A549 (cell line): ENCODE measurements around the gene UQCR11. TPM values are rescaled to one million over a fixed set of nuclear protein-coding genes. Genes with fewer than 3 reads are reported as not detected.

Experiments
- ATAC-seq, 2 experiments: fragments of 200-7000 bp in 1 of 2; fragments of >200 bp in 1 of 2; cut with Nextera tagmentation in 1 of 2; cut with Tn5 transposase in 1 of 2; 3 replicates each; pipeline versions ENCODE4 v1.8.0 to v1.9.1; 2018 to 2020; ENCODE audit warnings: mild to moderate bottlenecking in 1 of 2, moderate library complexity in 1 of 2
- CTCF ChIA-PET: fragments of 300-600 bp; sonication (Branson Sonifier 250); formaldehyde crosslinking; extraction: SDS; loops from one replicate; lab custom pipeline; 2021; ENCODE audit warnings: antibody characterized with exemption, inconsistent platforms; lab: Yijun Ruan, JAX
- POLR2A ChIA-PET: fragments of 350-600 bp; formaldehyde crosslinking; extraction: SDS; loops from one replicate; lab custom pipeline; 2021; ENCODE audit warnings: antibody characterized with exemption, inconsistent platforms; lab: Yijun Ruan, JAX
- DNase-seq, 2 experiments: peaks; one replicate each; pipeline versions ENCODE4 v3.0.0 to v3.0.0-alpha.2; 2011 to 2016; ENCODE audit warnings: low read depth in 1 of 2, low spot score in 1 of 2
- FAIRE-seq: peaks from 2 replicates; lab custom pipeline; 2011; peaks lifted over from hg19 to GRCh38; lab: Jason Lieb, UNC
- H3K27ac ChIP-seq, 2 experiments: fragments of >200 bp; sonication (Bioruptor Twin); formaldehyde crosslinking; 3 replicates each; pipeline ENCODE4 v1.5.1; 2016 to 2017
- H3K4me1 ChIP-seq: fragments of >200 bp; sonication (Bioruptor Twin); formaldehyde crosslinking; 3 replicates; pipeline ENCODE4 v1.6.1; 2016
- H3K4me2 ChIP-seq: fragments of >200 bp; sonication (Bioruptor Twin); formaldehyde crosslinking; 3 replicates; pipeline ENCODE4 v1.6.1; 2016
- H3K4me3 ChIP-seq: fragments of >200 bp; sonication (Bioruptor Twin); formaldehyde crosslinking; 3 replicates; pipeline ENCODE4 v1.5.1; 2016
- H3K9me3 ChIP-seq: fragments of >200 bp; sonication (Bioruptor Twin); formaldehyde crosslinking; 3 replicates; pipeline ENCODE4 v1.6.1; 2016
- BHLHE40 ChIP-seq: IDR thresholded peaks from 2 replicates; pipeline ENCODE4 v1.6.1; 2012; ENCODE audit warnings: low read depth, low read length, inconsistent platforms
- CHD4 ChIP-seq: fragments of 200-600 bp; sonication (generic); IDR thresholded peaks from 2 replicates; pipeline ENCODE4 v1.6.1; 2016; ENCODE audit warnings: antibody characterized with exemption, mild to moderate bottlenecking, borderline replicate concordance
- CTCF ChIP-seq: fragments of >200 bp; sonication (Bioruptor Twin); formaldehyde crosslinking; IDR thresholded peaks from 3 replicates; pipeline ENCODE4 v1.5.1; 2016
- ESRRA ChIP-seq: fragments of 150-350 bp; IDR thresholded peaks from 2 replicates; pipeline ENCODE4 v1.6.1; 2014; ENCODE audit warnings: mild to moderate bottlenecking, low read length, borderline replicate concordance
- FOSL2 ChIP-seq, 2 experiments: fragments of 450-650 bp in 1 of 2; fragments of >200 bp in 1 of 2; sonication (Bioruptor Twin) in 1 of 2; formaldehyde crosslinking; IDR thresholded peaks; 2 replicates each; pipeline versions ENCODE4 v1.5.0 to v1.6.1; 2016 to 2020; ENCODE audit warnings: mild to moderate bottlenecking in 1 of 2, moderate library complexity in 1 of 2
- FOXS1 ChIP-seq: fragments of 250-450 bp; sonication (Bioruptor Pico); IDR thresholded peaks from 2 replicates; pipeline ENCODE4 v1.5.0; 2020; ENCODE audit warnings: mild to moderate bottlenecking, moderate library complexity
- GATA3 ChIP-seq: IDR thresholded peaks from 2 replicates; pipeline ENCODE4 v1.6.1; 2012; ENCODE audit warnings: borderline replicate concordance
- HDAC2 ChIP-seq: fragments of 200-600 bp; sonication (generic); IDR thresholded peaks from 2 replicates; pipeline ENCODE4 v1.6.1; 2016
- HES2 ChIP-seq: fragments of >200 bp; sonication (Bioruptor Twin); formaldehyde crosslinking; IDR thresholded peaks from 2 replicates; pipeline ENCODE4 v1.6.1; 2016
- HEYL ChIP-seq: fragments of 250-450 bp; sonication (Bioruptor Pico); IDR thresholded peaks from 2 replicates; pipeline ENCODE4 v1.8.0; 2021; ENCODE audit warnings: mild to moderate bottlenecking, moderate library complexity
- HMGXB4 ChIP-seq: fragments of 250-450 bp; sonication (Bioruptor Pico); IDR thresholded peaks from 2 replicates; pipeline ENCODE4 v1.5.0; 2021; ENCODE audit warnings: mild to moderate bottlenecking, moderate library complexity, borderline replicate concordance
- HOXA7 ChIP-seq: fragments of 250-450 bp; sonication (Bioruptor Pico); IDR thresholded peaks from 2 replicates; pipeline ENCODE4 v1.5.0; 2020; ENCODE audit warnings: mild to moderate bottlenecking, moderate library complexity
- HOXB13 ChIP-seq: fragments of 250-450 bp; sonication (Bioruptor Pico); IDR thresholded peaks from 2 replicates; pipeline ENCODE4 v1.5.0; 2020; ENCODE audit warnings: low read depth, mild to moderate bottlenecking, moderate library complexity
- JUN ChIP-seq, 2 experiments: fragments of >200 bp; sonication (Bioruptor Twin); formaldehyde crosslinking; IDR thresholded peaks; 2 replicates in 1 of 2; 3 replicates in 1 of 2; pipeline ENCODE4 v1.6.1; 2016 to 2017
- MAX ChIP-seq: IDR thresholded peaks from 2 replicates; pipeline ENCODE4 v1.6.1; 2012
- PHF8 ChIP-seq: fragments of 200-600 bp; sonication (generic); IDR thresholded peaks from 2 replicates; pipeline ENCODE4 v1.6.1; 2016; ENCODE audit warnings: low read depth, mild to moderate bottlenecking, antibody characterized with exemption, moderate library complexity, borderline replicate concordance
- POLR2A ChIP-seq: IDR thresholded peaks from 2 replicates; pipeline ENCODE4 v1.6.1; 2012; ENCODE audit warnings: mild to moderate bottlenecking, low read length
- REST ChIP-seq: fragments of 200-600 bp; sonication (generic); IDR thresholded peaks from 2 replicates; pipeline ENCODE4 v1.6.1; 2016; ENCODE audit warnings: antibody characterized with exemption, mild to moderate bottlenecking, moderate library complexity
- ZC3H11A ChIP-seq: fragments of 450-650 bp; IDR thresholded peaks from 2 replicates; pipeline ENCODE4 v1.6.1; 2014; ENCODE audit warnings: antibody characterized with exemption, mild to moderate bottlenecking
- WGBS: methylation state at CpG from one replicate; pipeline ENCODE4 v1.1.6; 2017; ENCODE audit errors: missing lambda C conversion rate; 5-methylcytosine and 5-hydroxymethylcytosine counted together
- polyA plus RNA-seq, 4 experiments: library from polyadenylated mRNA; depleted of rRNA in 3 of 4; stranded (reverse); fragments of >200 nt; fragmentation: RNase III in 1 of 4; extraction: RNeasy Plus Mini Kit Qiagen cat#74134 plus additional on column Dnase treatment in 1 of 4; gene quantifications; 2 replicates in 3 of 4; 3 replicates in 1 of 4; pipeline ENCODE4 v1.2.3, GENCODE V29; 2011 to 2017

Gene UQCR11
- polyA plus RNA-seq, 2 of the 4 experiments (the other 2 are of a cell fraction), result 111 to 152 TPM

GRCh38 chr19:1576242-1577089 lies 28.8 kb downstream of the UQCR11 start:
- no peaks in the 10 kb centered on the region for H3K4me1 ChIP-seq
- ATAC-seq, result peak in 1 of 2 experiments; percentile 8; a peak in 3 of 6 replicates
- ChIA-PET CTCF (interaction anchor here (1.3 to 1.5 kb wide), 2 partner anchors 15 to 30 kb away, joined by 5 read pairs; no protein-coding TSS in a partner anchor), POLR2A (interaction anchor here (0.6 kb wide), 1 partner anchor 11 kb away, joined by 3 read pairs; no protein-coding TSS in a partner anchor)
- no peak for FAIRE-seq
- WGBS, result 92% methylated on average over 14 of the region's 30 CpGs
- H3K4me2 ChIP-seq, result no peak overlapping the region
- H3K27ac ChIP-seq, result no peak overlapping the region
- no peak overlapping the region for H3K4me3 ChIP-seq
- TF ChIP-seq CHD4 (no peak), GATA3 (no peak), POLR2A (no peak), BHLHE40 (no peak), FOXS1 (CRISPR knock-in tag) (no peak), HES2 (no peak), PHF8 (no peak), HEYL (no peak), HOXB13 (CRISPR knock-in tag) (no peak), REST (no peak), HOXA7 (no peak), HMGXB4 (CRISPR knock-in tag) (no peak), CTCF (no peak), ESRRA (no peak), FOSL2 (IDR thresholded peaks at IDR 0.05) (no peak), FOSL2 (CRISPR knock-in tag; IDR thresholded peaks at IDR 0.05) (no peak), HDAC2 (no peak), ZC3H11A (no peak), JUN (IDR thresholded peaks at IDR 0.05) (no peak), MAX (no peak)
- no peak for DNase-seq
- no peaks in the 10 kb centered on the region for H3K9me3 ChIP-seq
